ENCODE measurements around the gene PRKAG3. TPM values are rescaled to one million over a fixed set of nuclear protein-coding genes. Genes with fewer than 3 reads are reported as not detected.
A peak's percentile ranks its signal among the peaks of the same experiment; 100 is the strongest.

The PRKAG3 gene
- total and polyA plus RNA-seq, 7 experiments from 2014 or later = not detected

GRCh38 chr2:218785103-218785502 is 46.5 kb downstream of the PRKAG3 start:
- ChIA-PET CTCF (no interaction called here), POLR2A (no interaction called here)
- no peaks in the 10 kb centered on the region for H3K36me3 ChIP-seq (ENCODE audit: control insufficient read depth in 2 of 3, insufficient read depth in 3 of 3, low read length in 3 of 3)
- ATAC-seq (no peak), DNase-seq (no peak)
- Mint-ChIP-seq H3K4me1 (peaks cover 0 to 14% (median 4%) of the 10 kb centered on the region in 7 donors), H3K27me3 (peaks cover 43 to 73% (median 65%) of the 10 kb centered on the region in 5 donors), H3K4me3 (no peak overlapping the region), H3K27ac (no peak overlapping the region), H3K9me3 (peaks cover 0 to 7% (median 0%) of the 10 kb centered on the region in 11 donors), H3K36me3 (peaks cover 0 to 8% (median 5%) of the 10 kb centered on the region in 5 donors)
- H3K27ac ChIP-seq (ENCODE audit: low read depth, low read length) = no peak overlapping the region
- peaks cover 0 to 3% of the 10 kb centered on the region in 2 donors for H3K27me3 ChIP-seq (ENCODE audit: control insufficient read depth in 2 of 2, insufficient read depth in 2 of 2, low read length in 2 of 2)
- intact Hi-C loops (cut with micrococcal nuclease) = no loop called here
- H3K4me1 ChIP-seq (ENCODE audit: control insufficient read depth in 2 of 2, insufficient read depth in 2 of 2, low read length in 2 of 2) = peaks cover 0 to 3% of the 10 kb centered on the region in 2 donors
- no peaks in the 10 kb centered on the region for H3K9me3 ChIP-seq (ENCODE audit: control insufficient read depth in 2 of 3, low read length in 3 of 3)
- no peak overlapping the region for H3K4me3 ChIP-seq (ENCODE audit: low read length)

- peaks cover 0 to 3% of the 10 kb centered on the region in 2 donors for H3K27me3 ChIP-seq (ENCODE audit: control insufficient read depth in 2 of 2, insufficient read depth in 2 of 2, low read length in 2 of 2)
- H3K27ac Mint-ChIP-seq = no peak overlapping the region
- no peak overlapping the region for H3K27ac ChIP-seq (ENCODE audit: low read depth, low read length)
- H3K9me3 Mint-ChIP-seq = peaks cover 0 to 13% (median 0%) of the 10 kb centered on the region in 11 donors
- H3K9me3 ChIP-seq (ENCODE audit: control insufficient read depth in 2 of 3, low read length in 3 of 3) = no peaks in the 10 kb centered on the region
- H3K4me3 Mint-ChIP-seq = no peak overlapping the region
- peaks cover 4 to 21% (median 10%) of the 10 kb centered on the region in 5 donors for H3K36me3 Mint-ChIP-seq
- DNase-seq (no peak), ATAC-seq (peak; percentile 26)
- peaks cover 54 to 79% (median 71%) of the 10 kb centered on the region in 5 donors for H3K27me3 Mint-ChIP-seq
- no peaks in the 10 kb centered on the region for H3K36me3 ChIP-seq (ENCODE audit: control insufficient read depth in 2 of 3, insufficient read depth in 3 of 3, low read length in 3 of 3)
- POLR2A ChIA-PET = no interaction called here
- peaks cover 0 to 3% of the 10 kb centered on the region in 2 donors for H3K4me1 ChIP-seq (ENCODE audit: control insufficient read depth in 2 of 2, insufficient read depth in 2 of 2, low read length in 2 of 2)
- intact Hi-C loops (cut with micrococcal nuclease) = no loop called here
- no peak overlapping the region for H3K4me3 ChIP-seq (ENCODE audit: low read length)
- H3K4me1 Mint-ChIP-seq = peaks cover 0 to 14% (median 4%) of the 10 kb centered on the region in 7 donors
- CTCF ChIA-PET = interaction anchor here (0.6 kb wide), 1 partner anchor 57 kb away, joined by 3 read pairs; no protein-coding TSS in a partner anchor
Measured at GRCh38 chr2:218783688-218784087, 47.9 kb downstream of the PRKAG3 start.

DNA sequence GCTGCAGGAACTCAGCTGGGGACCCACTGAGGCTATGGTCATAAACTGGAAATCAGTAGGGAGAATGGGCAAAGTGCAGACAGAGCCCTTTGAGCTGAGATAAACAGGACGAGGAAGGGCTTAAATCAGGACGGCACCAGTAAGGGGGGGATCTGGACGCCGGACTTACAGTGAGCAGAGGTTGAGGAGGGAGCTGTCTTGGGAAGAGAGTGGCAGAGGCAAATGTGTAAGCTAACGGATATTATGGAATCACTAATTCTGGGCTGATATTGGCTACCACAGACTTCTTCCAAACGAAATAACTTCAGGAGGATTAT is 49.1 kb downstream of the PRKAG3 start:
- Mint-ChIP-seq H3K36me3 (peaks cover 5 to 24% (median 10%) of the 10 kb centered on the region in 5 donors), H3K9me3 (peaks cover 0 to 13% (median 5%) of the 10 kb centered on the region in 11 donors), H3K27ac (no peak overlapping the region), H3K4me1 (peaks cover 0 to 14% (median 4%) of the 10 kb centered on the region in 7 donors), H3K27me3 (peaks cover 53 to 77% (median 66%) of the 10 kb centered on the region in 5 donors), H3K4me3 (peak overlapping the region in 1 of 10 donors; percentile 10)
- no peaks in the 10 kb centered on the region for H3K36me3 ChIP-seq (ENCODE audit: control insufficient read depth in 2 of 3, insufficient read depth in 3 of 3, low read length in 3 of 3)
- no peak for DNase-seq
- no peak overlapping the region for H3K4me3 ChIP-seq (ENCODE audit: low read length)
- no peak for ATAC-seq
- peaks cover 0 to 3% of the 10 kb centered on the region in 2 donors for H3K4me1 ChIP-seq (ENCODE audit: control insufficient read depth in 2 of 2, insufficient read depth in 2 of 2, low read length in 2 of 2)
- no peaks in the 10 kb centered on the region for H3K9me3 ChIP-seq (ENCODE audit: control insufficient read depth in 2 of 3, low read length in 3 of 3)
- intact Hi-C loops (cut with micrococcal nuclease) = no loop called here
- peaks cover 0 to 3% of the 10 kb centered on the region in 2 donors for H3K27me3 ChIP-seq (ENCODE audit: control insufficient read depth in 2 of 2, insufficient read depth in 2 of 2, low read length in 2 of 2)
- CTCF ChIA-PET = no interaction called here
- no peak overlapping the region for H3K27ac ChIP-seq (ENCODE audit: low read depth, low read length)
- POLR2A ChIA-PET = no interaction called here

DNA sequence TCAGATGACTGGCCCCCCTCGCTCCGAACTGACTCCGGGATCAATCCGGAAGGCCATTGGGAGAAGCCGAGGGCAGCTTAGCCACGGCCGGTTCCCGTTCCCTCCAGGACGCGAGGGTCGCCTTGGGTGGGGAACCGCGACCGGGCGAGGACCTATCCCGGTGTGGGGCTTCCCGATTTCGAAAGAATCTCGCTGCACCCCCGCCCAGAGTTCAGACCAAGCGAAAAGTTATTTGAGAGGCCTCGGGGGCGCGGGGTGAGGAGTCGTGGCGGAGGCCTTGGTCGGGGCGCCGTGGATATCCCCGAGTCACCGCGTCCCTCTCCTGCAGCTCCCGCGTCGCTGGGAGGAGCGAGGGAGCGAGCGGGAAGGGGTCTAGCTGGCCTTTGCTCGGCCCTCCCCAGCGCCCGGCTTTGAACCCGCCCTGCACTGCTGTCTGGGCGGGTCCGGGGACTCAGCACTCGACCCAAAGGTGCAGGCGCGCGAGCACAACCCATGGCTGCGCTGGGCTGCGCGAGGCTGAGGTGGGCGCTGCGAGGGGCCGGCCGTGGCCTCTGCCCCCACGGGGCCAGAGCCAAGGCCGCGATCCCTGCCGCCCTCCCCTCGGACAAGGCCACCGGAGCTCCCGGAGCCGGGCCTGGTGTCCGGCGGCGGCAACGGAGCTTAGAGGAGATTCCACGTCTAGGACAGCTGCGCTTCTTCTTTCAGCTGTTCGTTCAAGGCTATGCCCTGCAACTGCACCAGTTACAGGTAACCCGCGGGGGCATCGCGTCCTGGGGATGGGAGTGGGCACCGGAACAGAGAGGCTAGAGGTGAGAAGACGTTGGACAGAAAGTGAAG is 49.7 kb downstream of the PRKAG3 start, which contains the start of gene CYP27A1:
Gene CYP27A1 (plus strand): TSS at position 457 of the 837 bp plus-strand sequence. CDS start 36 bp downstream, at position 493.
- Mint-ChIP-seq H3K4me1 (peaks cover 0 to 14% (median 4%) of the 10 kb centered on the region in 7 donors), H3K27me3 (peaks cover 53 to 73% (median 63%) of the 10 kb centered on the region in 5 donors), H3K36me3 (peaks cover 8 to 28% (median 14%) of the 10 kb centered on the region in 5 donors), H3K4me3 (peak within 1 kb of the TSS in 6 of 10 donors; percentile 22 to 52 (median 27)), H3K27ac (no peak within 1 kb of the TSS), H3K9me3 (peaks cover 4 to 19% (median 10%) of the 10 kb centered on the region in 11 donors)
- ChIA-PET CTCF (no interaction called here), POLR2A (no interaction called here)
- H3K36me3 ChIP-seq (ENCODE audit: control insufficient read depth in 2 of 3, insufficient read depth in 3 of 3, low read length in 3 of 3) = no peaks in the 10 kb centered on the region
- H3K4me1 ChIP-seq (ENCODE audit: control insufficient read depth in 2 of 2, insufficient read depth in 2 of 2, low read length in 2 of 2) = peaks cover 0 to 3% of the 10 kb centered on the region in 2 donors
- H3K27me3 ChIP-seq (ENCODE audit: control insufficient read depth in 2 of 2, insufficient read depth in 2 of 2, low read length in 2 of 2) = peaks cover 0 to 3% of the 10 kb centered on the region in 2 donors
- DNase-seq (peak in 1 of 9 donors; percentile 23), ATAC-seq (peak; percentile 29)
- intact Hi-C loops (cut with micrococcal nuclease) = no loop called here
- H3K27ac ChIP-seq (ENCODE audit: low read depth, low read length) = no peak within 1 kb of the TSS
- no peak within 1 kb of the TSS for H3K4me3 ChIP-seq (ENCODE audit: low read length)
- H3K9me3 ChIP-seq (ENCODE audit: control insufficient read depth in 2 of 3, low read length in 3 of 3) = peaks cover 0 to 4% (median 0%) of the 10 kb centered on the region in 3 experiments

DNA sequence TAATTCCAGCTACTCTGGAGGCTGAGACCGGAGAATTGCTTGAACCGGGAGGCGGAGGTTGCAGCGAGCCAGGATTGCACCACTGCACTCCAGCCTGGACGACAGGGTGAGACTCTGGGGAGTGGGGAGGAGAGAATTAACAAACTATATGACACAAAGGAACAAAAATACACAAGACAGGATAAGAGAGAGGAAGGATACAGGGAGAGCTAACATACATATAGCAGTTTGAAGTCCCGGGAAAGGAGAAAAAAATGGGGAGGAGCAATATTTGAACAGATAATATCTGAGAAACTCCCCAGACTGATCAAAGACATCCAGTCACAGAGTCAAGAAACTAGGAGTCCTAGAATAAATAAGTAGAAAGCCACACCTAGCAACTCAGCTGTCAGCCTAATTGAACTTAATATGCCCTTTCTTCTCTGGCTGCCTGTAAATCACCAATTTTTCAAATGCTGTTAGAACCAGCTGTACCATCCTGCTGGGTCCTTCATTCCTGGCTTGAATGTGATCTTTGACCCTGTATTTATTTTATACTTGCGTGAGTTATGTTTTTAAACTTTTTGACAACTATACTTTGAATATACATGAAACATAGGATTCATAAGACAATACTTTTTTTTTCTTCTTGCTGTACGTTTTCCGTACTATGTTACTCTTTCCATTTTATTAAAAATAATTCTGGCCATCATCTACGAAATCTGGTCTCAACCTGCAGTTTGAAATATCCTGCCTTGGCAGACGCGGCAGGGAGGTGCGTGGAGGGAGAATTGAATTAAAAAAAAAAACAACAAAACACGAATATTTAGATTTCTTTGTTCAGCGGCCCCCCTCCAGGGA is 50.5 kb downstream of the PRKAG3 start:
- ATAC-seq (no peak), DNase-seq (no peak)
- peaks cover 8 to 31% (median 17%) of the 10 kb centered on the region in 5 donors for H3K36me3 Mint-ChIP-seq
- peaks cover 0 to 3% of the 10 kb centered on the region in 2 donors for H3K27me3 ChIP-seq (ENCODE audit: control insufficient read depth in 2 of 2, insufficient read depth in 2 of 2, low read length in 2 of 2)
- peaks cover 6 to 26% (median 14%) of the 10 kb centered on the region in 11 donors for H3K9me3 Mint-ChIP-seq
- ChIA-PET CTCF (no interaction called here), POLR2A (no interaction called here)
- H3K9me3 ChIP-seq (ENCODE audit: control insufficient read depth in 2 of 3, low read length in 3 of 3) = peaks cover 0 to 11% (median 0%) of the 10 kb centered on the region in 3 experiments
- H3K36me3 ChIP-seq (ENCODE audit: control insufficient read depth in 2 of 3, insufficient read depth in 3 of 3, low read length in 3 of 3) = no peaks in the 10 kb centered on the region
- no peak overlapping the region for H3K27ac Mint-ChIP-seq
- H3K4me3 ChIP-seq (ENCODE audit: low read length) = no peak overlapping the region
- peaks cover 55 to 68% (median 66%) of the 10 kb centered on the region in 5 donors for H3K27me3 Mint-ChIP-seq
- intact Hi-C loops (cut with micrococcal nuclease) = no loop called here
- peaks cover 0 to 3% of the 10 kb centered on the region in 2 donors for H3K4me1 ChIP-seq (ENCODE audit: control insufficient read depth in 2 of 2, insufficient read depth in 2 of 2, low read length in 2 of 2)
- no peak overlapping the region for H3K27ac ChIP-seq (ENCODE audit: low read depth, low read length)
- peaks cover 0 to 14% (median 4%) of the 10 kb centered on the region in 7 donors for H3K4me1 Mint-ChIP-seq
- peak overlapping the region in 7 of 10 donors; percentile 22 to 52 (median 28) for H3K4me3 Mint-ChIP-seq

- DNase-seq (no peak), ATAC-seq (no peak)
- Histone ChIP-seq H3K36me3 (ENCODE audit: control insufficient read depth in 2 of 3, insufficient read depth in 3 of 3, low read length in 3 of 3) (no peaks in the 10 kb centered on the region), H3K9me3 (ENCODE audit: control insufficient read depth in 2 of 3, low read length in 3 of 3) (peaks cover 0 to 11% (median 0%) of the 10 kb centered on the region in 3 experiments), H3K27ac (ENCODE audit: low read depth, low read length) (no peak overlapping the region), H3K4me3 (ENCODE audit: low read length) (no peak overlapping the region), H3K4me1 (ENCODE audit: control insufficient read depth in 2 of 2, insufficient read depth in 2 of 2, low read length in 2 of 2) (peaks cover 0 to 3% of the 10 kb centered on the region in 2 donors), H3K27me3 (ENCODE audit: control insufficient read depth in 2 of 2, insufficient read depth in 2 of 2, low read length in 2 of 2) (peaks cover 0 to 3% of the 10 kb centered on the region in 2 donors)
- Mint-ChIP-seq H3K27me3 (peaks cover 50 to 62% (median 57%) of the 10 kb centered on the region in 5 donors), H3K4me3 (no peak overlapping the region), H3K9me3 (peaks cover 7 to 28% (median 17%) of the 10 kb centered on the region in 11 donors), H3K27ac (no peak overlapping the region), H3K4me1 (peaks cover 0 to 14% (median 4%) of the 10 kb centered on the region in 7 donors), H3K36me3 (peaks cover 8 to 34% (median 18%) of the 10 kb centered on the region in 5 donors)
- ChIA-PET CTCF (no interaction called here), POLR2A (no interaction called here)
- intact Hi-C loops (cut with micrococcal nuclease) = no loop called here
Measured at GRCh38 chr2:218780046-218780445, 51.6 kb downstream of the PRKAG3 start.

Data from naive thymus-derived CD4-positive, alpha-beta T cell (primary cell).